Measurements from ENCODE around the gene SLC23A2. TPM values are rescaled to one million over a fixed set of nuclear protein-coding genes. Genes with fewer than 3 reads are reported as not detected.

SLC23A2 gene
- polyA plus RNA-seq, 1 of the 3 experiments (the other 2 are of a cell fraction): 14.0 TPM

GRCh38 chr20:4924446-4924845, 76.9 kb downstream of the SLC23A2 start:
- Histone ChIP-seq H3K9ac (no peak overlapping the region), H3K27me3 (ENCODE audit: insufficient read depth) (no peaks in the 10 kb centered on the region), H3K36me3 (replicated peaks in 1 of 2; ENCODE audit: control insufficient read depth in 1 of 2, insufficient read depth in 2 of 2, low read length in 1 of 2) (no peaks in the 10 kb centered on the region), H3F3A (replicated peaks; ENCODE audit: insufficient read depth) (no peaks in the 10 kb centered on the region), H3K4me1 (ENCODE audit: control insufficient read depth in 1 of 2, insufficient read depth in 2 of 2, low read depth in 1 of 2, low read length in 1 of 2) (peaks cover 0 to 14% of the 10 kb centered on the region in 2 experiments; a peak in 2 of 4 replicates), H4K20me1 (ENCODE audit: insufficient read depth) (no peaks in the 10 kb centered on the region), H3K27ac (ENCODE audit: low read depth in 2 of 2, low read length in 1 of 2) (no peak overlapping the region), H3K4me2 (no peak overlapping the region), H3K9me2 (no peaks in the 10 kb centered on the region), H3K4me3 (ENCODE audit: low read depth in 2 of 2, low read length in 1 of 2) (no peak overlapping the region), H3K9me3 (no peaks in the 10 kb centered on the region), H3K79me2 (ENCODE audit: insufficient read depth) (no peaks in the 10 kb centered on the region), H2AFZ (ENCODE audit: low read depth) (no peak overlapping the region)
- ChIA-PET CTCF (interaction anchor here (0.9 kb wide), 1 partner anchor 32 kb away, joined by 3 read pairs; no protein-coding TSS in a partner anchor), POLR2A (interaction anchor here (0.6 kb wide), 1 partner anchor 69 kb away, joined by 3 read pairs; no protein-coding TSS in a partner anchor)
- no peak for DNase-seq
- no peak for TF ChIP-seq CHD2 (IDR thresholded peaks at IDR 0.05; ENCODE audit: low read length, partially characterized antibody)
- TF ChIP-seq RXRA (IDR thresholded peaks at IDR 0.05; ENCODE audit: borderline replicate concordance, low read depth): no peak
- TF ChIP-seq RCOR1 (IDR thresholded peaks at IDR 0.05; ENCODE audit: low read length): no peak
- no peak for TF ChIP-seq YY1 (IDR thresholded peaks at IDR 0.05; ENCODE audit: low read depth)
- no peak for TF ChIP-seq EP300 (IDR thresholded peaks at IDR 0.05; ENCODE audit: borderline replicate concordance in 1 of 2, low read depth in 1 of 2, low read length in 1 of 2)
- no peak for TF ChIP-seq TAF1 (IDR thresholded peaks at IDR 0.05; ENCODE audit: borderline replicate concordance, low read depth, low read length)
- TF ChIP-seq FOSL2 (IDR thresholded peaks at IDR 0.05; ENCODE audit: borderline replicate concordance, low read depth): no peak
- no peak for TF ChIP-seq MXI1 (IDR thresholded peaks at IDR 0.05; ENCODE audit: low read depth, low read length)
- TF ChIP-seq POLR2AphosphoS5 (IDR thresholded peaks at IDR 0.05; ENCODE audit: low read depth, low read length): no peak
- TF ChIP-seq, protein P1, sequence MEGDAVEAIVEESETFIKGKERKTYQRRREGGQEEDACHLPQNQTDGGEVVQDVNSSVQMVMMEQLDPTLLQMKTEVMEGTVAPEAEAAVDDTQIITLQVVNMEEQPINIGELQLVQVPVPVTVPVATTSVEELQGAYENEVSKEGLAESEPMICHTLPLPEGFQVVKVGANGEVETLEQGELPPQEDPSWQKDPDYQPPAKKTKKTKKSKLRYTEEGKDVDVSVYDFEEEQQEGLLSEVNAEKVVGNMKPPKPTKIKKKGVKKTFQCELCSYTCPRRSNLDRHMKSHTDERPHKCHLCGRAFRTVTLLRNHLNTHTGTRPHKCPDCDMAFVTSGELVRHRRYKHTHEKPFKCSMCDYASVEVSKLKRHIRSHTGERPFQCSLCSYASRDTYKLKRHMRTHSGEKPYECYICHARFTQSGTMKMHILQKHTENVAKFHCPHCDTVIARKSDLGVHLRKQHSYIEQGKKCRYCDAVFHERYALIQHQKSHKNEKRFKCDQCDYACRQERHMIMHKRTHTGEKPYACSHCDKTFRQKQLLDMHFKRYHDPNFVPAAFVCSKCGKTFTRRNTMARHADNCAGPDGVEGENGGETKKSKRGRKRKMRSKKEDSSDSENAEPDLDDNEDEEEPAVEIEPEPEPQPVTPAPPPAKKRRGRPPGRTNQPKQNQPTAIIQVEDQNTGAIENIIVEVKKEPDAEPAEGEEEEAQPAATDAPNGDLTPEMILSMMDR (IDR thresholded peaks at IDR 0.05): no peak
- TF ChIP-seq SMC3 (IDR thresholded peaks at IDR 0.05; ENCODE audit: low read depth, low read length): no peak
- TF ChIP-seq GATA2 (CRISPR knock-in tag; IDR thresholded peaks at IDR 0.05): no peak
- no peak for TF ChIP-seq EZH2phosphoT487 (IDR thresholded peaks at IDR 0.05; ENCODE audit: borderline replicate concordance, low read depth)
- WGBS (ENCODE audit: low lambda C conversion rate): 100% methylated on average over 2 of the region's 2 CpGs

- H4K20me1 ChIP-seq (ENCODE audit: insufficient read depth): no peaks in the 10 kb centered on the region
- no peaks in the 10 kb centered on the region for H3K9me2 ChIP-seq
- no peak overlapping the region for H3K27ac ChIP-seq (ENCODE audit: low read depth in 2 of 2, low read length in 1 of 2)
- peaks cover 0 to 14% of the 10 kb centered on the region in 2 experiments; a peak in 2 of 4 replicates for H3K4me1 ChIP-seq (ENCODE audit: control insufficient read depth in 1 of 2, insufficient read depth in 2 of 2, low read depth in 1 of 2, low read length in 1 of 2)
- H3K9me3 ChIP-seq: no peaks in the 10 kb centered on the region
- CTCF ChIA-PET: interaction anchor here (0.9 kb wide), 1 partner anchor 32 kb away, joined by 3 read pairs; no protein-coding TSS in a partner anchor
- H3K27me3 ChIP-seq (ENCODE audit: insufficient read depth): no peaks in the 10 kb centered on the region
- H3K4me3 ChIP-seq (ENCODE audit: low read depth in 2 of 2, low read length in 1 of 2): no peak overlapping the region
- no peak overlapping the region for H3K9ac ChIP-seq
- no peaks in the 10 kb centered on the region for H3K79me2 ChIP-seq (ENCODE audit: insufficient read depth)
- POLR2A ChIA-PET: interaction anchor here (0.6 kb wide), 1 partner anchor 69 kb away, joined by 3 read pairs; no protein-coding TSS in a partner anchor
- no peak overlapping the region for H3K4me2 ChIP-seq
- no peak overlapping the region for H2AFZ ChIP-seq (ENCODE audit: low read depth)
- H3F3A ChIP-seq (replicated peaks; ENCODE audit: insufficient read depth): no peaks in the 10 kb centered on the region
- DNase-seq: no peak
- no peaks in the 10 kb centered on the region for H3K36me3 ChIP-seq (replicated peaks in 1 of 2; ENCODE audit: control insufficient read depth in 1 of 2, insufficient read depth in 2 of 2, low read length in 1 of 2)
- WGBS (ENCODE audit: low lambda C conversion rate): 96% methylated on average over 6 of the region's 6 CpGs
- TF ChIP-seq RFX5 (IDR thresholded peaks at IDR 0.05; ENCODE audit: low read length) (no peak), EP300 (IDR thresholded peaks at IDR 0.05; ENCODE audit: borderline replicate concordance in 1 of 2, low read depth in 1 of 2, low read length in 1 of 2) (no peak), YY1 (IDR thresholded peaks at IDR 0.05; ENCODE audit: low read depth) (no peak), NRF1 (IDR thresholded peaks at IDR 0.05; ENCODE audit: low read depth, low read length) (no peak), MAX (IDR thresholded peaks at IDR 0.05; ENCODE audit: low read depth) (no peak), FOXJ3 (CRISPR knock-in tag; IDR thresholded peaks at IDR 0.05) (no peak), GABPA (IDR thresholded peaks at IDR 0.05; ENCODE audit: low read depth) (no peak)
- TF ChIP-seq, protein P2, sequence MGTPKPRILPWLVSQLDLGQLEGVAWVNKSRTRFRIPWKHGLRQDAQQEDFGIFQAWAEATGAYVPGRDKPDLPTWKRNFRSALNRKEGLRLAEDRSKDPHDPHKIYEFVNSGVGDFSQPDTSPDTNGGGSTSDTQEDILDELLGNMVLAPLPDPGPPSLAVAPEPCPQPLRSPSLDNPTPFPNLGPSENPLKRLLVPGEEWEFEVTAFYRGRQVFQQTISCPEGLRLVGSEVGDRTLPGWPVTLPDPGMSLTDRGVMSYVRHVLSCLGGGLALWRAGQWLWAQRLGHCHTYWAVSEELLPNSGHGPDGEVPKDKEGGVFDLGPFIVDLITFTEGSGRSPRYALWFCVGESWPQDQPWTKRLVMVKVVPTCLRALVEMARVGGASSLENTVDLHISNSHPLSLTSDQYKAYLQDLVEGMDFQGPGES (IDR thresholded peaks at IDR 0.05; ENCODE audit: low read depth, low read length): no peak
- TF ChIP-seq, protein P3, sequence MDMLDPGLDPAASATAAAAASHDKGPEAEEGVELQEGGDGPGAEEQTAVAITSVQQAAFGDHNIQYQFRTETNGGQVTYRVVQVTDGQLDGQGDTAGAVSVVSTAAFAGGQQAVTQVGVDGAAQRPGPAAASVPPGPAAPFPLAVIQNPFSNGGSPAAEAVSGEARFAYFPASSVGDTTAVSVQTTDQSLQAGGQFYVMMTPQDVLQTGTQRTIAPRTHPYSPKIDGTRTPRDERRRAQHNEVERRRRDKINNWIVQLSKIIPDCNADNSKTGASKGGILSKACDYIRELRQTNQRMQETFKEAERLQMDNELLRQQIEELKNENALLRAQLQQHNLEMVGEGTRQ (IDR thresholded peaks at IDR 0.05; ENCODE audit: borderline replicate concordance, low read depth, low read length): no peak
- TF ChIP-seq, protein P4, sequence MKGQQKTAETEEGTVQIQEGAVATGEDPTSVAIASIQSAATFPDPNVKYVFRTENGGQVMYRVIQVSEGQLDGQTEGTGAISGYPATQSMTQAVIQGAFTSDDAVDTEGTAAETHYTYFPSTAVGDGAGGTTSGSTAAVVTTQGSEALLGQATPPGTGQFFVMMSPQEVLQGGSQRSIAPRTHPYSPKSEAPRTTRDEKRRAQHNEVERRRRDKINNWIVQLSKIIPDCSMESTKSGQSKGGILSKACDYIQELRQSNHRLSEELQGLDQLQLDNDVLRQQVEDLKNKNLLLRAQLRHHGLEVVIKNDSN (IDR thresholded peaks at IDR 0.05; ENCODE audit: borderline replicate concordance, low read depth): no peak
Measured at GRCh38 chr20:4924032-4924431, 77.3 kb downstream of the SLC23A2 start.
